ENCODE data around the gene SIVA1. TPM values are rescaled to one million over a fixed set of nuclear protein-coding genes. Genes with fewer than 3 reads are reported as not detected.

The SIVA1 gene
- total RNA-seq, 2 donors from 2014 or later = 218 to 320 TPM

DNA sequence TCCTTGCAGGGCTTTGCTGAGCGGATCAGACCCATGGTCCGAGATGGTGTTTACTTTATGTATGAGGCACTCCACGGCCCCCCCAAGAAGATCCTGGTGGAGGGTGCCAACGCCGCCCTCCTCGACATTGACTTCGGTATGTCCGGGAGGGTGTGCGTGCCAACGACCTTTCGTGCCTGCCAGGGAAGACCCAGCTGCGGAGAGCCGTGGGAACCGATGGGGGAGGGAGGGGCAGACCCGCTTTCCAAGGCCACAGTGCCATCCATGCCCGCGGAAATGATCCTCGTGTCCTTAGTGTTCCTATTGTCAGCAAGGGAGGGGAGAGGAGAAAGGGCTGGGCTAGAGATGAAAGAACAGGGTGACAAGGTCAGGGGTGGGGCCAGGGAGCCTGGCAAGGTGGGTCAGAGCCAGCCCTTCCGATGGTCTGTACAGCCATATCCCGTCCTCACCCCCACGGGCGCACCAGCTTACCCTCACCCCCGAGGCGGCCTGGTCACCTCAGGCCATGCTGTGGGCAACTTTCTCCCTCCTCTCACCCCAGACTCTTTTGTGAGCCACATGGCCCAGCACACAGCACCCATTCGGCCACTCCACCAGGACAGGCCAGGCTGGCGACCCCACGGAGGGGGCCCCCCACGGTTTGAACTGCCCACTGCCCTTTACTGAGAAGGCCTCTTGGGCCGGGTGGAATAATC, 11.7 kb upstream of the SIVA1 start:
- peak overlapping the region in 1 of 2 donors; percentile 11 for H3K27ac ChIP-seq
- peaks cover 20 to 27% of the 10 kb centered on the region in 2 donors for H3K4me1 ChIP-seq (ENCODE audit: control insufficient read depth in 1 of 2, low read depth in 2 of 2)
- no peak overlapping the region for H3K4me3 ChIP-seq
- H3K9me3 ChIP-seq = no peaks in the 10 kb centered on the region
- H3K36me3 ChIP-seq = peaks cover 40% of the 10 kb centered on the region
- H3K27me3 ChIP-seq (replicated peaks; ENCODE audit: insufficient read depth) = no peaks in the 10 kb centered on the region
- TF ChIP-seq, protein P1, sequence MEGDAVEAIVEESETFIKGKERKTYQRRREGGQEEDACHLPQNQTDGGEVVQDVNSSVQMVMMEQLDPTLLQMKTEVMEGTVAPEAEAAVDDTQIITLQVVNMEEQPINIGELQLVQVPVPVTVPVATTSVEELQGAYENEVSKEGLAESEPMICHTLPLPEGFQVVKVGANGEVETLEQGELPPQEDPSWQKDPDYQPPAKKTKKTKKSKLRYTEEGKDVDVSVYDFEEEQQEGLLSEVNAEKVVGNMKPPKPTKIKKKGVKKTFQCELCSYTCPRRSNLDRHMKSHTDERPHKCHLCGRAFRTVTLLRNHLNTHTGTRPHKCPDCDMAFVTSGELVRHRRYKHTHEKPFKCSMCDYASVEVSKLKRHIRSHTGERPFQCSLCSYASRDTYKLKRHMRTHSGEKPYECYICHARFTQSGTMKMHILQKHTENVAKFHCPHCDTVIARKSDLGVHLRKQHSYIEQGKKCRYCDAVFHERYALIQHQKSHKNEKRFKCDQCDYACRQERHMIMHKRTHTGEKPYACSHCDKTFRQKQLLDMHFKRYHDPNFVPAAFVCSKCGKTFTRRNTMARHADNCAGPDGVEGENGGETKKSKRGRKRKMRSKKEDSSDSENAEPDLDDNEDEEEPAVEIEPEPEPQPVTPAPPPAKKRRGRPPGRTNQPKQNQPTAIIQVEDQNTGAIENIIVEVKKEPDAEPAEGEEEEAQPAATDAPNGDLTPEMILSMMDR (IDR thresholded peaks at IDR 0.05) = no peak
- ATAC-seq (ENCODE audit: insufficient number of reproducible peaks, low FRiP score, low read depth) (no peak), DNase-seq (ENCODE audit: low spot score) (no peak)

DNA sequence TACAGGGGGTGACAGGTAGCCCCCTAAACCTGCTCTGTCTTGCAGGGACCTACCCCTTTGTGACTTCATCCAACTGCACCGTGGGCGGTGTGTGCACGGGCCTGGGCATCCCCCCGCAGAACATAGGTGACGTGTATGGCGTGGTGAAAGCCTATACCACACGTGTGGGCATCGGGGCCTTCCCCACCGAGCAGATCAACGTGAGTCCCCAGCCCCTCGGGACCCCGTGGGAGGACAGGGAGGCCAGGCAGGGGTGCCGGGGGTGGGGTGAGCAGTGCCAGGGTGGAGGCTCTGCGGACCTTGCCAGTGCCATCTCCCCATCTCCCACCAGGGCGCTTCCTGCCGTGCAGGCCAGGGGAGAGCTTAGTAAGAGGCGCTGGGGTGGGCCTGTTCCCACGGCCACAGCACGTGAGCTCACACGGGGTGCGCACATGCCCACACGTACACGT, 11.1 kb upstream of the SIVA1 start:
- peaks cover 40% of the 10 kb centered on the region for H3K36me3 ChIP-seq

DNA sequence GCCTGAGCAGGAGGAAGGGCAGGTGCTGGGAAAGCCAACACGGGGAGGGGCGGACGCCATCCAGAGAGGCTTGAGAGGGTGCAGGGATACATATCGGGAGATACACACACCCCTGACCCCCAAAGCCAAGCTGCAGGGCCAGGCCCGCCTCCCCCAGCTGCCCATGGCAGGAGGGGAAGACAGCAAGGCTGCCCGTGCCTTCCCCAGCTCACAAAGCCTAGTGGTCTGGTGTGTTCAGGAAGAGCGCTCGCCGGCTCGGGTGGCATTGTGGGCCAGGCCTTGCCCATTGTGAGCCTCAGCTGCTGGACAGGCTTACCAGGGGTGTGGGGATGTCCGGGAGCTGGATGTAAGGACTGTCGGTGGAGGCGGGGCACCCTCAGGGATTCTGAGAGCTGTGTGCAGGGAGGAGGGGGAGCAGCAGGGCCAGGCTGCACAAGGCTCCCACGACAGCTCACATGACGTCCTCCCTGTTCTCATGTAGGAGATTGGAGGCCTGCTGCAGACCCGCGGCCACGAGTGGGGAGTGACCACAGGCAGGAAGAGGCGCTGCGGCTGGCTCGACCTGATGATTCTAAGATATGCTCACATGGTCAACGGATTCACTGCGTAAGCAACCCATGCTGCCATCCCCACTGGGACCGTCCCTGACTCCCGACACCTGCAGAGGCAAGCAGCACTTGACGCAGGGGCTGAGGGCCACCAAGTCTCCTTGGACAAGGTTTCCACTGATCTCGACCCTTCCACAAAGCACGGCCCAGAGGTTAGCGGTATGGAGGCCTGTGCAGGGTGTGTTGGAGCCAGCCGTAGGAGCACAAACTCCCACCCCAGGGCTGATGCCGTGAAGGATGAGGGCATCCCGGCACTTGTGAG, 10.1 kb upstream of the SIVA1 start:
- Histone ChIP-seq H3K9me3 (no peaks in the 10 kb centered on the region), H3K4me1 (ENCODE audit: control insufficient read depth in 1 of 2, low read depth in 2 of 2) (peaks cover 19 to 28% of the 10 kb centered on the region in 2 donors), H3K36me3 (peaks cover 40% of the 10 kb centered on the region), H3K27ac (peak overlapping the region in 1 of 2 donors; percentile 47), H3K27me3 (replicated peaks; ENCODE audit: insufficient read depth) (no peaks in the 10 kb centered on the region), H3K4me3 (no peak overlapping the region)
- DNase-seq (ENCODE audit: low spot score) = no peak
- TF ChIP-seq, protein P1 (IDR thresholded peaks at IDR 0.05) = no peak
- no peak for ATAC-seq (ENCODE audit: insufficient number of reproducible peaks, low FRiP score, low read depth)

More for the DNA sequence above, 11.1 kb upstream of the SIVA1 start:
- Histone ChIP-seq H3K4me3 (no peak overlapping the region), H3K9me3 (no peaks in the 10 kb centered on the region), H3K4me1 (ENCODE audit: control insufficient read depth in 1 of 2, low read depth in 2 of 2) (peaks cover 17 to 28% of the 10 kb centered on the region in 2 donors), H3K27ac (no peak overlapping the region), H3K27me3 (replicated peaks; ENCODE audit: insufficient read depth) (no peaks in the 10 kb centered on the region)
- ATAC-seq (ENCODE audit: insufficient number of reproducible peaks, low FRiP score, low read depth) (no peak), DNase-seq (ENCODE audit: low spot score) (no peak)
- TF ChIP-seq, protein P1 (IDR thresholded peaks at IDR 0.05) = no peak

DNA sequence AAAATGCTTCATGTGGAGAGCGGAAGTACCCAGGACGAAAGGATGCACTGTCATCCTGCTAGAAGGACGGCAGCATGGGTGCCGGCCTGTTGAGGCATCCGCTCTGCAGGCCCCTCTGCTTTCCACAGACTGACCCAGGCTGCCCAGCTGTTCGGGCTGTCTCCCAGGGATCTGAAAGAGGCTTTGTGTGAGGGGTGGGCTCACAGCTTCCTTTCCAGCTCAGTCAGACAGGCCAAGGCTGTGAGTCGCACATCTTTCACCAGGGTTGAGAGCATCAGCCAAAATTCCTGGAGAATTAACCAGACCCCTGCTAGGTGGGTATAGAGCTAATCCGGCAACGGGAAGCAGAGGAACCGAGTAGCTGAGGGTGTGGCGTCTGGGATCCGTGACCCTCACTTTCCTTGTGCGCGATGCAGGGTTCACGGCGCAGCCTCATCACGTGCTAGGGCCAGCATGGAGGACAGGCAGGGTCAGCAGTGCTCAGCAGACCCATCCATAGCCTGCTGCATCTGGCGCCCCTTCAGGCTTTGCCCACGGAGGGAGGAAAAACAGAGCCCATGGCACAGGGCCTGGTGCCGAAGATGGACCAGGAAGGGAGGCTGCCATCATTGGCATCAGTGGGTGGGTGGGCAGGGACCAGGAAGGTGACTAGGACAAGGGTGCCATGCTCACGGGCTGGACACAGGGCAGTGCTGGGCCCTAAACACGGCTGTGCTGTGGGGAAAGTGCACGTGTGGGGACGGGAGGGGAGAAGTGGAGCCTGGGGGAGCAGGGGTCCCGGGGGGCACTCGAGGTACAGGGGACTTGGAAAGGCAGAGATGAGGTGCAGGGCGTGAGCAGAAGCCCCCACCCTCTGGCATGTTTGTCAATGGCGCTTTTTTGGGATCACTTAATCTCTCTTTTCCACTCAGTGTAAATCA, 9.2 kb upstream of the SIVA1 start:
- Histone ChIP-seq H3K9me3 (no peaks in the 10 kb centered on the region), H3K36me3 (peaks cover 40% of the 10 kb centered on the region), H3K4me1 (ENCODE audit: control insufficient read depth in 1 of 2, low read depth in 2 of 2) (peaks cover 27 to 35% of the 10 kb centered on the region in 2 donors), H3K4me3 (no peak overlapping the region), H3K27me3 (replicated peaks; ENCODE audit: insufficient read depth) (no peaks in the 10 kb centered on the region), H3K27ac (peak overlapping the region in 1 of 2 donors; percentile 93)
- ATAC-seq (ENCODE audit: insufficient number of reproducible peaks, low FRiP score, low read depth) (no peak), DNase-seq (ENCODE audit: low spot score) (no peak)
- TF ChIP-seq, protein P1 (IDR thresholded peaks at IDR 0.05) = no peak
